Endothelial cell of umbilical vein (primary cell): Measurements from ENCODE around the gene DBF4. TPM values are rescaled to one million over a fixed set of nuclear protein-coding genes. Genes with fewer than 3 reads are reported as not detected.

Source experiments
- BruUV-seq: library from RNA; stranded (reverse); fragments of 400-500 nt; replicated peaks from 2 replicates; lab custom pipeline; 2021; lab: Mats Ljungman, UMichigan
- CTCF ChIA-PET: fragments of 300-600, 350-600 bp; sonication (Branson Sonifier 250); formaldehyde crosslinking; loops from one replicate; lab custom pipeline; 2021; ENCODE audit warnings: antibody characterized with exemption, inconsistent platforms; lab: Charles Lee
- POLR2A ChIA-PET: fragments of 300-600, 350-600 bp; sonication (Branson Sonifier 250); formaldehyde crosslinking; loops from one replicate; lab custom pipeline; 2021; ENCODE audit warnings: antibody characterized with exemption, inconsistent platforms; lab: Charles Lee
- DNase-seq: peaks from one replicate; pipeline ENCODE4 v3.0.0-alpha.2; 2011; ENCODE audit warnings: low read depth, low spot score
- FAIRE-seq: peaks from 2 replicates; lab custom pipeline; 2011; peaks lifted over from hg19 to GRCh38; lab: Jason Lieb, UNC
- H2AFZ ChIP-seq: 2 replicates; pipeline ENCODE4 v1.6.0; 2012; ENCODE audit warnings: low read depth, low read length, control low read depth, inconsistent platforms
- H3K27ac ChIP-seq: 2 replicates; pipeline ENCODE4 v1.5.1; 2011; ENCODE audit warnings: low read depth, mild to moderate bottlenecking, control low read depth, low read length, moderate library complexity; ENCODE audit not compliant: insufficient read depth
- H3K27me3 ChIP-seq, 2 experiments: 2 replicates each; pipeline versions ENCODE4 v1.6.0 to v1.6.1; 2011; ENCODE audit warnings: low read length in 2 of 2, mixed read lengths in 1 of 2; ENCODE audit not compliant: control insufficient read depth in 2 of 2, insufficient read depth in 2 of 2
- H3K36me3 ChIP-seq, 2 experiments: 2 replicates in 1 of 2; 3 replicates in 1 of 2; pipeline ENCODE4 v1.5.1; 2011; ENCODE audit warnings: low read length in 2 of 2, mild to moderate bottlenecking in 1 of 2, moderate library complexity in 1 of 2; ENCODE audit not compliant: control insufficient read depth in 2 of 2, insufficient read depth in 2 of 2; ENCODE audit errors: extremely low read depth in 1 of 2
- H3K4me1 ChIP-seq: 3 replicates; pipeline ENCODE4 v1.5.1; 2011; ENCODE audit warnings: mild to moderate bottlenecking, low read length; ENCODE audit not compliant: control insufficient read depth, insufficient read depth; ENCODE audit errors: extremely low read depth
- H3K4me2 ChIP-seq: 2 replicates; pipeline ENCODE4 v1.6.1; 2011; ENCODE audit warnings: low read length, control low read depth, mixed read lengths; ENCODE audit not compliant: insufficient read depth
- H3K4me3 ChIP-seq, 3 experiments: fragments of 200-600 bp in 1 of 3; sonication (generic), shearing (Covaris generic) in 1 of 3; replicated peaks in 1 of 3; 2 replicates each; pipeline ENCODE4 v1.5.1; 2011 to 2016; ENCODE audit warnings: control low read depth in 3 of 3, low read length in 3 of 3, mild to moderate bottlenecking in 2 of 3, inconsistent platforms in 1 of 3, low read depth in 1 of 3, moderate library complexity in 1 of 3; ENCODE audit not compliant: insufficient read depth in 1 of 3
- H3K79me2 ChIP-seq: 2 replicates; pipeline ENCODE4 v1.6.0; 2012; ENCODE audit warnings: low read length, inconsistent platforms; ENCODE audit not compliant: control insufficient read depth, insufficient read depth
- H3K9ac ChIP-seq: replicated peaks from 2 replicates; pipeline ENCODE3; 2011; ENCODE audit warnings: low read length, control low read depth; ENCODE audit not compliant: insufficient read depth; ENCODE audit errors: extremely low read depth
- H3K9me1 ChIP-seq: replicated peaks from 3 replicates; pipeline ENCODE4 v1.6.0; 2011; ENCODE audit warnings: mild to moderate bottlenecking, low read length; ENCODE audit not compliant: control insufficient read depth, insufficient read depth; ENCODE audit errors: extremely low read depth
- H3K9me3 ChIP-seq: replicated peaks from 2 replicates; pipeline ENCODE4 v1.5.1; 2012; ENCODE audit warnings: low read length, inconsistent platforms; ENCODE audit not compliant: control insufficient read depth, insufficient read depth
- H4K20me1 ChIP-seq: replicated peaks from 2 replicates; pipeline ENCODE3; 2011; ENCODE audit warnings: mild to moderate bottlenecking, low read length; ENCODE audit not compliant: control insufficient read depth, insufficient read depth; ENCODE audit errors: extremely low read depth
- CTCF ChIP-seq, 2 donors: IDR thresholded peaks; 1 replicate in 1 of 2; 2 replicates in 1 of 2; pipeline ENCODE4 v1.5.1; 2011; ENCODE audit warnings: low read length in 2 of 2, mild to moderate bottlenecking in 2 of 2, moderate library complexity in 2 of 2, control low read depth in 1 of 2, inconsistent platforms in 1 of 2, low read depth in 1 of 2; ENCODE audit not compliant: insufficient read depth in 1 of 2; ENCODE audit errors: extremely low read depth in 1 of 2
- EZH2 ChIP-seq: IDR thresholded peaks from 2 replicates; pipeline ENCODE4 v1.6.1; 2012; ENCODE audit warnings: borderline replicate concordance, low read depth, mild to moderate bottlenecking, moderate library complexity, low read length, inconsistent platforms; ENCODE audit not compliant: severe bottlenecking
- FOS ChIP-seq: IDR thresholded peaks from 2 replicates; pipeline ENCODE4 v1.6.1; 2011; ENCODE audit warnings: mild to moderate bottlenecking, low read length, moderate library complexity, borderline replicate concordance; ENCODE audit not compliant: insufficient read depth
- GATA2 ChIP-seq: IDR thresholded peaks from 2 replicates; pipeline ENCODE4 v1.7.0; 2011; ENCODE audit warnings: low read depth, mild to moderate bottlenecking, moderate library complexity, mixed read lengths, low read length; ENCODE audit not compliant: insufficient read length, insufficient read depth
- JUN ChIP-seq: IDR thresholded peaks from 2 replicates; pipeline ENCODE4 v1.6.1; 2011; ENCODE audit warnings: borderline replicate concordance, low read depth; ENCODE audit not compliant: insufficient read length, insufficient read depth
- MAX ChIP-seq: IDR thresholded peaks from 2 replicates; pipeline ENCODE4 v1.6.1; 2011; ENCODE audit not compliant: insufficient read depth, insufficient read length
- MYC ChIP-seq: IDR thresholded peaks from one replicate; pipeline ENCODE4 v1.6.1; 2011; ENCODE audit warnings: mild to moderate bottlenecking, low read depth, low read length
- POLR2A ChIP-seq: IDR thresholded peaks from 2 replicates; pipeline ENCODE4 v1.6.1; 2012; ENCODE audit warnings: low read depth, mild to moderate bottlenecking, control low read depth, low read length
- POLR2AphosphoS5 ChIP-seq: IDR thresholded peaks from 2 replicates; pipeline ENCODE4 v1.6.1; 2012; ENCODE audit warnings: low read depth, mild to moderate bottlenecking, control low read depth, low read length, moderate library complexity; ENCODE audit not compliant: insufficient read depth
- dilution Hi-C: fragments of 300-500 bp; cut with MboI; formaldehyde crosslinking; loops from one replicate; pipeline ENCODE4 v1.15.0; 2019; ENCODE audit warnings: low sequenced_read_pairs; ENCODE audit not compliant: extremely low pct_ligation_motif_present
- intact Hi-C: fragments of 100-400 bp; cut with micrococcal nuclease; formaldehyde crosslinking; loops from one replicate; pipeline ENCODE4 v1.10.0; 2022
- polyA plus RNA-seq, 4 experiments: library from polyadenylated mRNA; depleted of rRNA in 3 of 4; stranded (reverse) in 3 of 4; unstranded in 1 of 4; fragments of >200 nt; gene quantifications; 2 replicates each; pipeline versions ENCODE4 v1.2.1 to v1.2.3, GENCODE V29; 2011 to 2012; ENCODE audit warnings: missing spikeins in 1 of 4
- total RNA-seq: library from RNA; stranded (reverse); gene quantifications from 2 replicates; pipeline ENCODE4 v1.2.3, GENCODE V29; 2021

Gene DBF4
- total and polyA plus RNA-seq, 2 donors (not counting 3 experiments of a cell fraction or from before 2014, with no cell fraction given) = 3.7 to 39.7 TPM

- intact Hi-C loops (no loop called here), dilution Hi-C loops (no loop called here)
- Histone ChIP-seq H3K4me3 (no peak overlapping the region), H3K36me3 (no peaks in the 10 kb centered on the region), H2AFZ (no peak overlapping the region), H3K9ac (no peak overlapping the region), H3K4me1 (no peaks in the 10 kb centered on the region), H3K79me2 (no peaks in the 10 kb centered on the region), H4K20me1 (no peaks in the 10 kb centered on the region), H3K9me1 (no peaks in the 10 kb centered on the region), H3K9me3 (no peaks in the 10 kb centered on the region), H3K27me3 (no peaks in the 10 kb centered on the region), H3K27ac (no peak overlapping the region), H3K4me2 (no peak overlapping the region)
- DNase-seq (no peak), FAIRE-seq (no peak)
- TF ChIP-seq POLR2AphosphoS5 (no peak), POLR2A (no peak), CTCF (IDR thresholded peaks at IDR 0.05; ENCODE audit: extremely low read depth in 1 of 2, insufficient read depth in 1 of 2, low read depth in 1 of 2, low read length in 2 of 2) (no peak), FOS (no peak), MAX (no peak), GATA2 (no peak)
- no TSS peak for BruUV-seq
- CTCF ChIA-PET = no interaction called here
- POLR2A ChIA-PET = no interaction called here
These were observed 43.2 kb upstream of the DBF4 start for GRCh38 chr7:87833130-87833529.

- TF ChIP-seq CTCF (IDR thresholded peaks at IDR 0.05; ENCODE audit: extremely low read depth in 1 of 2, insufficient read depth in 1 of 2, low read depth in 1 of 2, low read length in 2 of 2) = no peak
- no peak for TF ChIP-seq MYC
- no peak for TF ChIP-seq MAX
- TF ChIP-seq POLR2AphosphoS5 = no peak
- no peak for TF ChIP-seq EZH2
- TF ChIP-seq FOS = no peak
- TF ChIP-seq GATA2 = no peak
- no peak for TF ChIP-seq JUN
- TF ChIP-seq POLR2A = no peak
- POLR2A ChIA-PET = no interaction called here
- Histone ChIP-seq H3K27ac (no peak overlapping the region), H3K36me3 (no peaks in the 10 kb centered on the region), H3K4me3 (no peak overlapping the region), H3K4me2 (no peak overlapping the region), H2AFZ (no peak overlapping the region), H3K79me2 (no peaks in the 10 kb centered on the region), H4K20me1 (no peaks in the 10 kb centered on the region), H3K9ac (no peak overlapping the region), H3K9me1 (no peaks in the 10 kb centered on the region), H3K4me1 (no peaks in the 10 kb centered on the region), H3K27me3 (no peaks in the 10 kb centered on the region), H3K9me3 (no peaks in the 10 kb centered on the region)
- intact Hi-C loops (no loop called here), dilution Hi-C loops (no loop called here)
- FAIRE-seq (no peak), DNase-seq (no peak)
- BruUV-seq = no TSS peak
- CTCF ChIA-PET = interaction anchor here (0.6 to 2.3 kb wide), 4 partner anchors 40 to 331 kb away, joined by 3 to 9 read pairs (median 4); no protein-coding TSS in a partner anchor
These were observed 38.7 kb upstream of the DBF4 start for GRCh38 chr7:87837597-87837996.
